HuH-7 (cell line): Measurements from ENCODE around the gene RPH3AL.
"Not testable (repeated sequence)": the region's sequence is repeated elsewhere in the genome, so short reads cannot be mapped to it uniquely, and the experiment has no call there.

ENCODE experiments used
- DNase-seq: peaks from one replicate; pipeline ENCODE4 v3.0.0; 2011; ENCODE audit warnings: low spot score

Gene RPH3AL

DNA sequence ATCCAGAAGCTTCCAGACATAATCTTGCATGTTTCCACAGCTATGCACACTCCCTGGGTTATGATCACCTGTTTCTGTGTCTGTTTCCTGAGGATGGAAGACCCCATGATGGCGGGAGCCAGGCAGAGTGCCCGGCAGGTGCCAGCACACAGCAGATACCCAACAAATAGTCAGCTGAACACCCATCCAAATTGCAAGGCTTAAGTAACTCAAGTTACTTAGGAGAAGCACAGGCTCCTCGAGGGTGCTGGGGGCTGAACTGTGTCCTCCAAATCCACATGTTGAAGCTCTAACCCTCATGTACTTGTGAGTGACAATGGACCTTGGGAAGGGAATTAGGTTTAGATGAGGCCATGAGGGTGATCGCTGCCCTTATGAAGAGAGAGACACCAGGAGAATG is 91.7 kb downstream of the RPH3AL start:
- DNase-seq: no peak

DNA sequence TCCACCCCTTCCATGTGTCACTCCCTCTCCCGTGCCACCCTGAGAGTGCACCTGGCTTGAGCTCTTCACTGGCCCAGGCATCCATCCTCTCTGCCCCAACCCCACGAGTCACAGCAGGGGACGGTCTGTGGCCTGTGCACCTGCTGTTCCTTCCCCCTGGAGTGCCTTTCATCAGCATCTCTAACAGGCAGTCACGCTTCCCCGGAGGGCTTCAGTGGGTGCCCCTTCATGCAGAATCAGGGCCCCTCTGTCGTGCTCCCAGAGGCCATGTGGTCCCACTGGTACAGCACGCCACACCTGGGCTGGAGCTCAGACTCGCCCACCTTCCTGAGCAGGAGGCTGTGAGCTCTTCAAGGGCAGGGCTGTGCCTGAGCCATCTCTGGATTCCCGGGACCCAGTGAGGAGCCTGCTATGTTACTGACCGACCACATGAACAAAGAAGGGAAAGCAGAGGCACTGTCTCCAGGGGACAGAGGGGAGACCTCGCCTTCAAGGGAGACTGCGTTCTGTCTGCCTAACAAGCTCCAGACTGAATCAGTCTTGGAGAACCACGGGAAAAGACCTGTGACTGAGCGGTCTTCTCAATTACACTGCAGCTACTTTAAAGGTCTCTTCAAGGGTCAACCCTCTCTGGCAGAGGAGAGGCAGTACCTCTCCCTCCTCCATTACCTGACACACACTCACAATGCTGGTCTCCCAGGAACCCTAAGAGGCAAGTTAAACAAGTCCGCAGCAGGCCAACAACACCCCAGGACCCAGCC is 92.4 kb downstream of the RPH3AL start:
- no peak for DNase-seq

DNA sequence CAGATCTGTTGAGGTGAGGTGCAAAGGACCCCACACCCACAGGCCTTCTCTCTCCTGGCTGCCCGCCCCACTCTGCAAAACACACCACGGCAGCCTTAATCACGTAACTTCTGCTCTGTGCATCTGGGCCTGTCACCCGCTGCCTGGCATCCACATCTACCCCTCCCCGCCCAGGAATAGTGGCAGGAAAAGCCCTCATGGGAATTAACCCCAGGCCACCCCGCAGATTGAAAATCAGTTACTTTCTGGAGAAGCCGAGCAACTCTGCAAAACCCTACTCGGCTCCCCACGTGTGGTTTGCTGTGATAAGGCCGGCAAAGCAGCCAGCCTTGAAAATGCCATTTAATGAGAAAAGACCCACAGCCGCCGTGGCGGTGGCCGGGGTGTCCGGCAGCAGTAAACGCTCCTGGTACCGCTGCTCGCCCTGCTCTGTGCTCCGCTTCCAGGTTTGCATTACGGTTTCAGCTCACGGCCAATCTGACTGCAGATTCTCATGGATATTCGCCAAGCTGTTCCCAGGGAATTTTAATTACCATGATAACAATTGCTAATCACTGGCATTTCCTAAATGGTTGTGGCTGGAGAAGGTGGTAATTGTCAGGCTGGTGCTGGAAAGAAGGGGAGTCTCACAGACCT is 93.1 kb downstream of the RPH3AL start:
- no peak for DNase-seq

DNA sequence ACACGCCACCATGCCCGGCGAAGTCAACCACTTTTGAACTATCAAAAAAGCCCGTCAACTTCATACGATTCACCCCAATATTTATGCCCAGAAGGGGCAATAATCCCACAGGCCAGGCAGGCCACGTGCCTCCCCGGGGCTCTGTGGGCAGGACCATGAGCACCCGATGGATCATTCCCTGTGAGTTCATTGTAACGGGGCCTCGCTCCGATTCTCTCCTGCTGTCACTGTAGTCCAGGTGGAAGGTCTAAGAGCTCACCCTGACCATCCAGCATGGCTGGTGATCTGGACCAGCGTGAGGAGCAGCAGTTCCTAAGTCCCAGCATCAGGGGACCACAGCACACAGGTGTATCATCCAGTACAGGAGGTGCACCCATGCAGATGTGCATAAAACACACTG is 93.7 kb downstream of the RPH3AL start:
- DNase-seq: no peak

DNA sequence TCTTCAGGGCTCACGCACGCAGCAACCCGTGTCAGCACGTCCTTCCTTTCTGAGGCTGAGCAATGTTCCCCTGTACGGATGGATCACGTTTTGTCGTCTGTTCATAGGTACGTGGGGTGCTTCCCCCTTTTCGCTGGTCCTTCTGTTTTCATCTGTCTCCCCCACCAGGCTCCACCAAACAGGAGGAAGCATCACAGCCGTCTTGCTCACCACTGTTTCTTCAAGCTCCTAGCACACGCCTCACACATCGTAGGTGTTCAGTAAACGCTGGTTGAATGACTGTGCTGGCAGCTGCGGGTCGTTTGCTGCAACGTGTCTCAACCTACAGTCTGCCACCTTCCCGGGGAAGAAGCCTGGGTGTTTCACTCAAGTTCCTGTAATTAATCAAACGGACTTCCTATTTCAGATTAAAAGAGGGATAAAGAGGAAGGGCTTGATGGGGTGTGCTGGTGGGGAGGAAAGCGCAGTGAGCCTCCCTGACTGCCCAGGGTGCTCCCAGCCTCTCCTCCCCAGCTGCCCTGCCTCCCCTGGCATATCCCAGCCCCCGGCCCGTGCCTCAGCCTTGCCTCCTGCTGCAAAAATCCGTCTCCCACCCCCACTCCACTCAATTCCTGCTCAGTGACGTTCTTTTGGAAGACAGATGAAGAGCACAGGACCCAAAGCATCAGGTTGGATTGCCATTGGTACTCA is 94.4 kb downstream of the RPH3AL start:
- no peak for DNase-seq

DNA sequence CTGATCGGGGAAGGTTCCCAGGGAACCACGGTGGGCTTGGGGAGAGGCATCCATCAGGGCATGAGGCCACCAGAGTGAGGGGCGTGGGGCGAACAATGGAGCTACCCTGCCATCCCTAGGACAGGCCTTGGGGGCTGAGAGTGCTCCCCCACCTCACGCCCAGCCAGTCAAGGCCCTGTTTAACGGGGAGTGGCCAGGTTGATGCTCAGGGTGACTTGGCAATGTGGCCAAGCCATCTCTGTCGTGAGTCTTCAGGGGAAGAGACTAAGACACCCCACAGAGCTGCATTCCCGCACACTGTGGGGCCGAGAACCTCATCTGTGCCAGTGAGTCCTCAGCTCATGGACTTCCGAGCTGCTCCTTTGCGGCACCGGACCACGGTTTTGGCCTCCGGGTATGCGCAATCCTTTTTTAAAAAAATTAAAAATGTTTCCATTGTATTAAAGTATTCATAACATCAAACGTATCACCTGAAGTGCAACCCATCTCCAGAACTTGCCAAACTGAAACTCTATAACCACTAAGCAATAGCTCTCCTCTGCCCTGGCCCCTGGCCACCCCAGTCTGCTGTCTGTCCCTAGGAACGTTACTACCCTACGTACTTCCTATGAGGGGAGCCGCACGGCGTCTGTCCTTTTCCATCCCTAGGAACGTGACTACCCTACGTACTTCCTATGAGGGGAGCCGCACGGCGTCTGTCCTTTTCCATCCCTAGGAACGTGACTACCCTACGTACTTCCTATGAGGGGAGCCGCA is 99.3 kb downstream of the RPH3AL start:
- DNase-seq: no peak

DNA sequence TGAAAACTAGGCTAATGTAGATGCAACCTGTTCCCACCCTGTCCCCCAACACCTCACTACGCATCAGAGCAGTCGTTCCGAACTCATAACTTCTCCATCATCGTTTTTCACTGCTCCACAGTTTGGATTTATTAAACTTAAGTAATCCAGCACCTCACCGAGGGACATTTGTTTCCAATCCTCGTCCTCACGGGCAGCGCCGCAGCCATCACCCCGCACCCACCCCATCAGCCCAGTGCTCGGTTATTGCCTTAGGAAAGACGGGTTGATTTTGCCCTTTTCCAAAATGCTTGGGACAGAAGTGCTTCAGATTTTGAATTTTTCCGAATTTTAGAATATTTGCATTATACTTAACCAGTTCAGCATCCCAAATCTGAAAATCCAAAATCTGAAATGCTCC is 100.2 kb downstream of the RPH3AL start:
- DNase-seq: no peak

DNA sequence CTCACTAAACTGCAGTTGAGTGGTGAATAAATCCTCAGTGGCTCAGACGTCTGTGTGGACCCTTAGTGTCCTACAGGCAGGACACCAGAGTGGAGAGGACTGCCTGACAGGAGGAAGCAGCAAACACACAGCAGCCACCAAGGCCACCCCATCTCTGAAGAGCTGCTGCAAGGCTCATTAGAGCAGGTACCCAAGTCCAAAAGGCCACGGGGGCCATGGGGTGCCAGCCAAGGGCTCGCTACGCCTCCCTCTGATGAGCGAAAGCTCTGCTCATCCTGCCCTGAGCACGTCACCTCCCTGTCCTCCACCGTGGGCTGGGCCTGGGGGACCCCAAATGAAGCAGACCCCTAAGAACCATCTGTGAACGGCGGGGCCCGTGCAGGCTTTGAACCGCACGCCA is 101.1 kb downstream of the RPH3AL start:
- DNase-seq: no peak

DNA sequence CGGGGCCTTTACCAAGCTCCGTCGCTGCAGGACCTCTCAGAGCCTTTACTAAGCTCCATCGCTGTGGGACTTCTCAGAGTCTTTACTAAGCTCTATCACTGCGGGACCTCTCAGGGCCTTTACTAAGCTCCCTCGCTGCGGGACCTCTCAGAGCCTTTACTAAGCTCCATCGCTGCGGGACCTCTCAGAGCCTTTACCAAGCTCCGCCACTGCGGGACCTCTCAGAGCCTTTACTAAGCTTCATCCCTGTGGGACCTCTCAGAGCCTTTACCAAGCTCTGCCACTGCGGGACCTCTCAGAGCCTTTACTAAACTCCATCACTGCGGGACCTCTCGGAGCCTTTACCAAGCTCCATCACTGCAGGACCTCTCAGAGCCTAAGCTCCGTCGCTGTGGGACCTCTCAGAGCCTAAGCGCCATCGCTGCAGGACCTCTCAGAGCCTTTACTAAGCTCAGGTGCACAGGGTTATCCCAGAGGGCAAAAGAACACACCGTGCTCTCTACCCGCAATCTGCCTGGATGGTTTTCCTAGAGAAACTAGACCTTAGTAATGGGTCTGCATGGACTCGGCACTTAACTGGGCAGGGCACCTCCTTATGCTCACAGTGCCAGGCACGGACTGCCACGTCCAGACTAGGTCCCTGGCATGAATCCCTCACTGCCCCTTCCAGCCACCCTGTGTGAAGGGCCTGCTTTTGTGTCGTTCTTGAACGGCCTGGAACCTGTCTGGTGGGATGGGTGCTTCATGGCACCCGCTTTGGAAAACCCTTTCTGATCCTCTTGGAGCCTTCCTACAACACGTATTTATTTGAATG is 101.9 kb downstream of the RPH3AL start:
- DNase-seq: no peak

DNA sequence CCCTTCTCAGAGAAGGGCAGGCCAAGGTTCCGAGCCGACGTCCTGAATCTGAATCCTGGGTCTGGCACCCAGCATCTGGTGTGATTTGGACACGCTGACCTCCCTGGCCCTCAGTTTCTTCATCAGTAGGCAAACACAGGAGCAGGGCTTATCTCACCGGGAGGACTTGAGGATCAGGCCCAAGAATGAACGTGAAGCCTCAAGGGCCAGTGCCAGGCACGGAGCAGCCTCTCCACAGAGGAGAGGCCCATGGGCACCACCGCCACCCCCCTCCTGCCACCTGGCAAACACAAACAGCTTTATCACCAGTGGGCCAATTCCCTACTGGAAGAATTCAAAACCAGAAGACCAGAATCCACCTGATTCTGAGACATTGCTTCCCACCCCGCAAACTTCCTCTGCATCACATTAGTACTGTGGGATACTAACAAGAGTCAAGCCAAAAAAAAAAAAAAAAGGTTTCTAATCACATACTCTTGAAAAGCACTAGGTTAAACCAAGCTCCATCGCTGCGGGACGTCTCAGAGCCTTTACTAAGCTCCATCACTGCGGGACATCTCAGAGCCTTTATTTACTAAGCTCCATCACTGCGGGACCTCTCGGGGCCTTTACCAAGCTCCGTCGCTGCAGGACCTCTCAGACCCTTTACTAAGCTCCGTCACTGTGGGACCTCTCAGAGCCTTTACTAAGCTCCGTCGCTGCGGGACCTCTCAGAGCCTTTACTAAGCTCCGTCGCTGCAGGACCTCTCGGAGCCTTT is 103.2 kb downstream of the RPH3AL start:
- no peak for DNase-seq

DNA sequence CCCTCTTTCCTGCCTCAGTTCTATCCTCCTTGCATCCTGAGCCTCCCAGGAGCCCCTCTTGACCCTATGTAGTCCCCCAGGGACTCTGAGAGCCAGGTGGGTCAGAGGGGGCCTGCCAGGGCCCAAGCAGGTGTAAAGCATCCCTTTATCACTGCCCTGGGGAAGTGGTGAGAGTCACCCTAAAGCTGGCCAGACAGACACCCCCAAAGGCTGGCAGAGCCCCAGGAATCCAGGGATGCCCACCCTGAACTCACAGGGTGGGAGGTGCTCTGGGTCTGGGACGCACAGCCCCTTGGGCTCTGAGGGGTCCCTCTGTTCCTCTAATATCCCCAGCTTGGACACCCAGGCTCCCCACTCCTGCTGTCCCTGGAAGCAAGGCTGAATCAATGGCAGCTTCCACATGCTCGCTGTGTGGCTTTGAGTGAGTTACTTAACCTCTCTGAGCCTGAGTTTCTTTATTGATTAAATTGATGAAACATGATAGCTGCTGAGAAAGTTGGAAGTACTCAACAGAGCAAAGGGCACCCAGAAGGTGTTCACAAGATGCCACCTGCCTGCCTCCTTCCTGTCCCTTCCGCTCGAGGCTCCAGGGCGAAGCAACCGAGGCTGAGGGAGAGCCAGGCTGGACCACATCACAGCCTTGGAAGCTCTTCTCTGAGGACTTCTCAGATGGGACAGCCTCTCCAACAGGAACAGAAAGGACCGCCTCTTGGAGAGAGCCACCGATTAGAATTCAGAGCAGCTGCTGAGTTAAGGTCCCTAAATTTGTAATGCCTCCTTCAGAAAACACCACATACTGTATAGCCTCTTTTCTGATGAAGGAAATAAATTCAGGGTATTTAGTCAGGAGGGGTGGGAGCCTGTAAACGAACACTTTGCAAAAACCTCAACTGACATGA is 104.0 kb downstream of the RPH3AL start:
- no peak for DNase-seq

DNA sequence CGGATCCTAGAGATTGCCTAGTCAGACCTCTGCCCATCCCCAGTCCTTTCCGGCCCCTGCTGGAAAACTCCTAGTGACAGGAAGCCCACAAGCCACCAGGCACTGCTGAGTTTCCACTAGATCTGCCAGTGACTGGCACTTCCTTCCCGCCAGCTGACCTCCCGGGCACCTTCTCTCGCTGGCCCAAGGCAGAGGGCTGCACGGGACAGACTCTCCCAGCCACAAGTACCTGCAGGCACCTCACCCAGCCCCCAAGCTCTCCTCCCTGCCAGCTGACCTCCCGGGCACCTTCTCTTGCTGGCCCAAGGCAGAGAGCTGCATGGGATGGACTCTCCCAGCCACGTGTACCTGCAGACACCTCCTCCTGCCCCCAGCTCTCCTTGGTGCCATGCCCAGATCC is 104.8 kb downstream of the RPH3AL start:
- DNase-seq: no peak

DNA sequence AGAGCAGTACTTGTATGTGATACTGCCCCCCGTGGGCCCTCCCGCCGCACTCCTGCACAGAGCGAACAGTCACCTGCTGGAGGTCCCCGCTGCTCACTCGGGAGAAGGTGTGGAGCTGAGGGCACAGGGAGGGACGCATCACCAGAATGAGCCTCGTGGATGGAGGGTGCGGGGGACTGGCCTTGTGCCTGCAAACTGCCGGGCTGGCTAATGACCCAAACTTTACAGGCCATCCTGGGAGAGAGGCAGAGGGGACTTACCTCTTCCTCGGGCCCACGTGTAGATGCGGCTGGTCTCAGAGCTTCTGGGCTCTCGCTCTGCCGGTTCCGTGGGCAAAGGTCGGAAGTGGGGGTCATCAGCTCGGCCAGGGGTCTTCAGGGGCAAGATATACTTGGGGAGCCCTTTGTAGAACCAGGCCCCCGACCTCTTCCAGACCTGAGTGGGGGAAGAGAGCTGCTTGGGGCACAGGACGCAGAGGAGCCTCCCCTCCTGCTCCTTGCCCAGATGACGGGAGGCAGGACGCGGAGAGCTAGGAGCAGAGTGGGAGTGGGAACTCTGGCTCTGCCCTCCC is 105.7 kb downstream of the RPH3AL start:
- no peak for DNase-seq

DNA sequence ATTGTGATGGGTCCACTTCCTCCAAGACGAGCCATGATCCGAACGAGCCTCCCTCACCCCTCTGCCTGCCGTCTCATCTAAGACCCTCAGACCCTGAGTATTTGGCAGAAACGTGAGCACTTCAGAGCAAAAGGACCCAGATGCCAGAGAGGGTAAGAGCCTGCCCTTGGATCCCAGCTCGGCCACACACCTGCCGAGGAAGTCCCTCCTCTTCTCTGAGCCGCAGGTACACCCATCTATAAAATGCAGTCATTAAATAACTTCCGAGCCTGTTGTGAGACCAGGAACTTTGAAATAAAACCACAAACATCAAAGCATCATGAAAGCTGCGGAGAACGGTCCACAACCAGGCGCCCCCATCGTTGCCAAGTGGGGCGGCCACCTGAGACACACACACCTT is 106.4 kb downstream of the RPH3AL start:
- no peak for DNase-seq

DNA sequence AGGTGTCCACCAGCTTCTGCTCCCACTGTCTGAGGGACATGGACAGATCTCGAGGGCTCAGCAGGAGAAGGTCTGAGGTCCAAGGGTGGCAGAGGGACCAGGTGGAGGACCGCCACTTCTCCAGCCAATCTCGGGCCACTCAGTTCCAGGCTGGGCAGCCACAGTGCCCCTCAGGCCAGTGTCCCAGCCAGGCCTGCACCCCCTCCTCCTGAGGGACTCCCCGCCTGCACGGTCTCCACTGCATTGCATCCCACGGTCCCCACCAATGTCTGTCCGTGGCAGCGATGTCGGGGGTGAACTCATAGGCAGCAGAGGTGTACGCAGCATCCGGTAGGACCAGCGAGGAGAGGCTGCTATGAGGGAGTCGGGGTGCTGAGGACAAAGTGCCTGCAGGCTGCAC is 107.0 kb downstream of the RPH3AL start:
- no peak for DNase-seq

DNA sequence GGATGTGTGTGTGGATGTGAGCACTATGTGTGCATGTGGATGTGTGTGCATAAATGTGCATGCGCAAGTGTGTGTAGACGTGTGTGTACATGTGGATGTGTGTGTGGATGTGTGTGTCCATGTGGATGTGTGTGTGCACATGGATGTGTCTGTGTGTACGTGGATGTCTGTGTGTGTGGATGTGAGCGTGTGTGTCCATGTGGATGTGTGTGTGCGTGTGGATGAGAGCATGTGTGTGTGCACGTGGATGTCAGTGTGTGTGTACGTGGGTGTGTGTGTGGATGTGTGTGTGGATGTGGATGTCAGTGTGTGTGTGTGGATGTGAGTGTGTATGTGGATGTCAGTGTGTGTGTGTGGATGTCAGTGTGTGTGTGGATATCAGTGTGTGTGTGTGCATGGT is 107.6 kb downstream of the RPH3AL start:
- DNase-seq: no peak

DNA sequence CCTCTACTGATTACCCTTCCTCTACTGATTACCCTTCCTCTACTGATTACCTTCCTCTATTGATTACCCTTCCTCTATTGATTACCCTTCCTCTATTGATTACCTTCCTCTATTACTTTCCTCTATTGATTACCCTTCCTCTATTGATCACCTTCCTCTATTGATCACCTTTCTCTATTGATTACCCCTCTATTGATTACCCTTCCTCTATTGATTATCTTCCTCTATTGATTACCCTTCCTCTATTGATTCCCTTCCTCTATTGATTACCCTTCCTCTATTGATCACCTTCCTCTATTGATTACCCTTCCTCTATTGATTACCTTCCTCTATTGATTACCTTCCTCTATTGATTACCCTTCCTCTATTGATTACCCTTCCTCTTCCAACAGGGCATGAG is 108.7 kb downstream of the RPH3AL start:
- not testable (repeated sequence) for DNase-seq

DNA sequence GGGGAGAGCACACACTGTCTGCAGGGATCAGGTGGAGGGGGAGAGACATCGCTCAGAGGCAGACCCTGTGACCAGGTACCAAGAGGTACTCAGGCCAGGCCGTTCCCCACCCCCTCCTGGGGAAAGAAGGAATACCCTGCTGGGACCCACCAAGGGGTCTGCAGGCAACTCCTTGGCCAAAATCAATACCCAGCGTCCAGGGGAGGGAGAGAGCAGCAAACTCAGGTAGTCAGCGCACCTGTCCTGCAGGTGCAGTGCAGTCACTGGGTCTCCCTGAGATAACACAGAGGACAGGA is 113.7 kb downstream of the RPH3AL start:
- DNase-seq: no peak

DNA sequence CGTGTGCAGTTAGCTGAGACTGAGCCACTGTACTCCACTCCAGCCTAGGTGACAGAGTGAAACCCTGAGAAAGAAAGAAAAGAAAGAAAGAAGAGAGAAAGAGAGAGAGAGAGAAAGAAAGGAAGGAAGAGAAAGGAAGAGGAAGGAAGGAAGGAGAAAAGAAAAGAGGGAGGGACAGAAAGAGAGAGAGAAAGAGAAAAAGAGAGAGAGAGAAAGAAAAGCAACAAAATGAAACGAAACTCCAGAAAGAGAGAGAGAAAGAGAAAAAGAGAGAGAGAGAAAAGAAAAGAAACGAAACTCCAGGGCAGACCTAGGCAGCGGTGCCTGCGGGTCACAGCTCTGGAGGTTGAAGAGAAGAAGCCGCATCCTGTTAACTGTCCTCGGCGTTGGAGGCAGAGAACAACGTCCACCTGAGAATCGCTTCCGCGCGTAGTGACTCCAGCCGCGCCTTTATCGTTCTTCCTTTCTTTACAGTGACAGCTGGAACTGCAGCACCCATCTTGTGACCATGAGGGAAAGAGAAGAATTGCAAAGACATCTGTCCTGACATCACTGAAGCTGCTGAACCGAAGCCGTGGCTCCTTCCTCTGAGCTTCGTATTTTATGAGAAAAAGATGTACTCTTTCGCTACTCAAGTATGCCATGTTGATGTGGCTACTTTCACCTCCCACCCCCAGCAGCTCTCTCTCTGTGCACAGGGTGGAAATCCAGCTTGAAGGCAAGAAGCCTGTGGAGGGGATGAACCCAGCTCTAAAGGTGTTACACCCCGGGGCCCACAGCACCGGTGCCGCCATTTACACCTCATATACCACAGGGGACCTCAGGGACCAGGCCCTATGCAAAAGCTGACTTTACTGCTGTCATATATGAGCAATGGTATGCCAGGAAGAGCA is 114.3 kb downstream of the RPH3AL start:
- DNase-seq: no peak
